K562 (cell line): ENCODE results near the gene BNC1. TPM values are rescaled to one million over a fixed set of nuclear protein-coding genes. Genes with fewer than 3 reads are reported as not detected.

ENCODE experiments used
- ATAC-seq: fragments of 200-7000 bp; cut with Tn5 transposase; 3 replicates; pipeline ENCODE4 v1.9.1; 2020; ENCODE audit warnings: moderate library complexity
- BruUV-seq: library from RNA; stranded (reverse); fragments of 400-500 nt; replicated peaks from 2 replicates; lab custom pipeline; 2021; lab: Mats Ljungman, UMichigan
- CTCF ChIA-PET: fragments of 300-600 bp; formaldehyde crosslinking; extraction: SDS; loops from one replicate; lab custom pipeline; 2021; ENCODE audit warnings: low intra/inter-chr PET ratio; lab: Yijun Ruan, JAX
- POLR2A ChIA-PET: fragments of 300-600, 350-650 bp; sonication (Branson Sonifier 250); formaldehyde crosslinking; extraction: SDS; loops from one replicate; lab custom pipeline; 2021; ENCODE audit warnings: antibody characterized with exemption, inconsistent platforms; lab: Yijun Ruan, JAX
- DNase-seq, 4 experiments: peaks; one replicate each; pipeline versions ENCODE4 v3.0.0 to v3.0.0-alpha.2; 2011 to 2018; ENCODE audit warnings: low spot score in 3 of 4, mixed read lengths in 3 of 4; ENCODE audit errors: extremely low read depth in 1 of 4
- FAIRE-seq: peaks from 2 replicates; lab custom pipeline; 2011; peaks lifted over from hg19 to GRCh38; lab: Jason Lieb, UNC
- H2AFZ ChIP-seq: 2 replicates; pipeline ENCODE4 v1.6.0; 2011; ENCODE audit warnings: low read depth, low read length, control low read depth, inconsistent platforms
- H3K27ac ChIP-seq: fragments of 200-600 bp; 3 replicates; pipeline ENCODE4 v1.8.0; 2011; ENCODE audit warnings: low read depth, mild to moderate bottlenecking, control low read depth, inconsistent platforms, low read length, moderate library complexity, mixed read lengths; ENCODE audit errors: extremely low read depth
- H3K27me3 ChIP-seq, 2 experiments: fragments of 300-600 bp in 1 of 2; 2 replicates in 1 of 2; 3 replicates in 1 of 2; pipeline versions ENCODE4 v1.6.0 to v1.8.0; 2011; ENCODE audit warnings: inconsistent platforms in 2 of 2, low read length in 2 of 2, mild to moderate bottlenecking in 1 of 2, mixed read lengths in 1 of 2, moderate library complexity in 1 of 2; ENCODE audit not compliant: control insufficient read depth in 2 of 2, insufficient read depth in 2 of 2
- H3K36me3 ChIP-seq: fragments of 300-600 bp; 3 replicates; pipeline ENCODE4 v1.8.0; 2011; ENCODE audit warnings: mild to moderate bottlenecking, low read length, inconsistent platforms; ENCODE audit not compliant: control insufficient read depth, insufficient read depth
- H3K4me1 ChIP-seq, 2 experiments: fragments of 200-600 bp in 1 of 2; replicated peaks in 1 of 2; 2 replicates in 1 of 2; 3 replicates in 1 of 2; pipeline versions ENCODE4 v1.5.1 to v1.8.0; 2011; ENCODE audit warnings: inconsistent platforms in 2 of 2, low read length in 2 of 2, mild to moderate bottlenecking in 1 of 2, mixed read lengths in 1 of 2, moderate library complexity in 1 of 2; ENCODE audit not compliant: control insufficient read depth in 2 of 2, insufficient read depth in 2 of 2
- H3K4me2 ChIP-seq: 2 replicates; pipeline ENCODE4 v1.6.1; 2011; ENCODE audit warnings: low read length, control low read depth, inconsistent platforms, mixed read lengths; ENCODE audit not compliant: insufficient read depth
- H3K4me3 ChIP-seq: fragments of 200-600 bp; sonication (generic), shearing (Covaris generic); 2 replicates; pipeline ENCODE4 v1.5.1; 2016; ENCODE audit warnings: control low read depth, inconsistent platforms
- H3K79me2 ChIP-seq: fragments of 200-600 bp; 3 replicates; pipeline ENCODE4 v1.8.0; 2011; ENCODE audit warnings: low read length, inconsistent platforms; ENCODE audit not compliant: control insufficient read depth, insufficient read depth
- H3K9ac ChIP-seq, 2 experiments: 2 replicates each; pipeline versions ENCODE4 v1.6.0 to v1.6.1; 2011; ENCODE audit warnings: low read depth in 2 of 2, low read length in 2 of 2, control low read depth in 1 of 2, inconsistent platforms in 1 of 2, mild to moderate bottlenecking in 1 of 2, mixed read lengths in 1 of 2; ENCODE audit not compliant: insufficient read depth in 1 of 2
- H3K9me1 ChIP-seq: one replicate; pipeline ENCODE4 v1.6.0; 2011; ENCODE audit warnings: inconsistent platforms, mild to moderate bottlenecking, low read length, moderate library complexity; ENCODE audit not compliant: control insufficient read depth, insufficient read depth
- H3K9me3 ChIP-seq: replicated peaks from 2 replicates; pipeline ENCODE4 v1.5.1; 2011; ENCODE audit warnings: low read depth, low read length, inconsistent platforms; ENCODE audit not compliant: control insufficient read depth, insufficient read depth
- H4K20me1 ChIP-seq: replicated peaks from 2 replicates; pipeline ENCODE4 v1.6.1; 2011; ENCODE audit warnings: low read length, inconsistent platforms, mixed read lengths; ENCODE audit not compliant: control insufficient read depth, insufficient read depth
- CBFB ChIP-seq: sonication (generic); formaldehyde crosslinking; IDR thresholded peaks from 2 replicates; pipeline ENCODE4 v1.4.0; 2020; ENCODE audit warnings: mild to moderate bottlenecking, missing genetic modification reagents
- EZH2 ChIP-seq: IDR thresholded peaks from 2 replicates; pipeline ENCODE4 v1.6.1; 2012; ENCODE audit warnings: low read depth, mild to moderate bottlenecking, inconsistent platforms, low read length, borderline replicate concordance
- FOXJ3 ChIP-seq: sonication (generic); formaldehyde crosslinking; IDR thresholded peaks from 2 replicates; pipeline ENCODE4 v1.4.0; 2020; ENCODE audit warnings: mild to moderate bottlenecking, missing genetic modification reagents
- ILK ChIP-seq: fragments of 450-650 bp; IDR thresholded peaks from 2 replicates; pipeline ENCODE4 v1.6.1; 2016; ENCODE audit warnings: missing genetic modification characterization, low read depth, mild to moderate bottlenecking, missing compliant biosample characterization, moderate library complexity, borderline replicate concordance
- KAT2B ChIP-seq: IDR thresholded peaks from one replicate; pipeline ENCODE4 v1.6.1; 2012; ENCODE audit warnings: low read depth, mild to moderate bottlenecking, control low read depth, inconsistent platforms, low read length, moderate library complexity
- KLF16 ChIP-seq: IDR thresholded peaks from 2 replicates; pipeline ENCODE4 v1.6.1; 2016; ENCODE audit warnings: antibody characterized with exemption
- PHF8 ChIP-seq: fragments of 200-600 bp; sonication (generic); IDR thresholded peaks from 2 replicates; pipeline ENCODE4 v1.6.1; 2012; ENCODE audit warnings: mixed run types, mild to moderate bottlenecking, inconsistent platforms, low read length, moderate library complexity, borderline replicate concordance
- RFX1 ChIP-seq: fragments of 450-650 bp; IDR thresholded peaks from 2 replicates; pipeline ENCODE4 v1.6.1; 2016; ENCODE audit warnings: mild to moderate bottlenecking, moderate library complexity
- THRAP3 ChIP-seq: fragments of 450-650 bp; IDR thresholded peaks from 2 replicates; pipeline ENCODE4 v1.6.1; 2016; ENCODE audit warnings: mild to moderate bottlenecking, inconsistent platforms, borderline replicate concordance
- YBX1 ChIP-seq: fragments of 450-650 bp; IDR thresholded peaks from 2 replicates; pipeline ENCODE4 v1.7.1; 2016; ENCODE audit warnings: mild to moderate bottlenecking
- ZBTB1 ChIP-seq: sonication (generic); formaldehyde crosslinking; IDR thresholded peaks from 2 replicates; pipeline ENCODE4 v1.8.1; 2023; ENCODE audit warnings: missing genetic modification reagents, low read depth, mild to moderate bottlenecking, borderline replicate concordance
- ZNF184 ChIP-seq: sonication (generic); formaldehyde crosslinking; IDR thresholded peaks from 2 replicates; pipeline ENCODE4 v1.5.0; 2020; ENCODE audit warnings: missing genetic modification reagents
- ZNF217 ChIP-seq: sonication (generic); formaldehyde crosslinking; IDR thresholded peaks from 2 replicates; pipeline ENCODE4 v1.8.0; 2022; ENCODE audit warnings: mild to moderate bottlenecking, missing genetic modification reagents
- ZNF253 ChIP-seq: fragments of 250-450 bp; sonication (Bioruptor Pico); conservative IDR thresholded peaks from 2 replicates; pipeline ENCODE4 v1.6.1; 2021; ENCODE audit warnings: mild to moderate bottlenecking
- ZNF282 ChIP-seq: sonication (generic); formaldehyde crosslinking; IDR thresholded peaks from 2 replicates; pipeline ENCODE4 v1.8.1; 2023; ENCODE audit warnings: missing genetic modification reagents
- ZNF586 ChIP-seq: fragments of 450-650 bp; formaldehyde crosslinking; conservative IDR thresholded peaks from 2 replicates; pipeline ENCODE4 v1.4.0; 2020; ENCODE audit warnings: mild to moderate bottlenecking, moderate library complexity
- ZNF785 ChIP-seq: fragments of 250-450 bp; sonication (Bioruptor Pico); IDR thresholded peaks from 2 replicates; pipeline ENCODE4 v1.4.0; 2020; ENCODE audit warnings: mild to moderate bottlenecking
- in situ Hi-C: fragments of 300-500 bp; cut with MboI; formaldehyde crosslinking; loops from 4 replicates; pipeline ENCODE4 v1.15.0; 2018; ENCODE audit warnings: inconsistent platforms, mixed read lengths
- intact Hi-C: fragments of 100-400 bp; cut with micrococcal nuclease; formaldehyde crosslinking; loops from 2 replicates; pipeline ENCODE4 v1.14.2; 2022
- polyA plus RNA-seq, 8 experiments: library from polyadenylated mRNA; depleted of rRNA in 4 of 8; stranded (reverse) in 5 of 8; unstranded in 3 of 8; fragments of >200 nt; fragmentation: Nextera tagmentation in 2 of 8; fragmentation: Illumina TruSeq in 1 of 8; extraction: Ambion mirVana in 2 of 8; extraction: Trizol in 1 of 8; gene quantifications; 2 replicates each; pipeline versions ENCODE4 v1.2.1 to v1.2.3, GENCODE V29; 2011 to 2014; ENCODE audit warnings: inconsistent platforms in 1 of 8, missing spikeins in 1 of 8
- total RNA-seq, 7 experiments: library from RNA; depleted of rRNA in 6 of 7; stranded (reverse); fragments of >200 nt in 6 of 7; fragmentation: Illumina TruSeq in 2 of 7; extraction: Trizol in 2 of 7; gene quantifications; 2 replicates each; pipeline versions ENCODE4 v1.2.1 to v1.2.3, GENCODE V29; 2011 to 2021; ENCODE audit warnings: low replicate concordance in 1 of 7
- TF ChIP-seq, protein P1 (sequence below): fragments of 450-650 bp; conservative IDR thresholded peaks from 2 replicates; pipeline ENCODE4 v1.6.1; 2016; ENCODE audit warnings: missing genetic modification characterization, low read depth, mild to moderate bottlenecking, control low read depth, missing compliant biosample characterization
- TF ChIP-seq, protein P2 (sequence below): fragments of 250-450 bp; sonication (Bioruptor Pico); IDR thresholded peaks from 2 replicates; pipeline ENCODE4 v1.8.0; 2021; ENCODE audit warnings: moderate library complexity, mild to moderate bottlenecking, inconsistent platforms
- TF ChIP-seq, protein P3 (sequence below): fragments of 450-650 bp; IDR thresholded peaks from 2 replicates; pipeline ENCODE4 v1.6.1; 2016; ENCODE audit warnings: borderline replicate concordance

The BNC1 gene
- total and polyA plus RNA-seq, 9 of the 15 experiments (the other 6 are each of a cell fraction or from before 2014, with no cell fraction given) = not detected

DNA sequence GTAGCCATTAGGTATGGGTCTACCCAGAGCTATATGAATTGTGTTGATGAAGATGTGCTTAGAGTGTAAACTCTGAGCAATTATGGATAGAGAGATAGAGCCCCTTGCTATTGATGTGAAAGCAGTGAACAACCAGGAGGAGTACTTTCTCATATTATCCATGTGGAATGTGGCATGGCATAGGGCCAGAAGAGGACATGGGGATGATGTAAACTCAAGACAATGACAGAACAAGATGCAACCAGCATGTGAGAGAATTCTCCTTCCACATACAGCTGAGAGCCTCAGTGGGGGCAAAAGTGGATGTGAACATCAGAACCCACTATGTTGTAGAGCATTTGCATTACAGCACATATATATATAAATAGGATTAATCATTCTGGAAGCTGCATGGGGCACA is 36.4 kb upstream of the BNC1 start:
- Histone ChIP-seq H3K9ac (no peak overlapping the region), H3K9me1 (no peaks in the 10 kb centered on the region), H3K4me3 (no peak overlapping the region), H2AFZ (no peak overlapping the region), H3K4me1 (no peaks in the 10 kb centered on the region), H3K27ac (no peak overlapping the region), H3K36me3 (no peaks in the 10 kb centered on the region), H3K79me2 (no peaks in the 10 kb centered on the region), H3K4me2 (no peak overlapping the region), H3K9me3 (no peaks in the 10 kb centered on the region), H4K20me1 (no peaks in the 10 kb centered on the region), H3K27me3 (peaks cover 0 to 15% of the 10 kb centered on the region in 2 experiments; a peak in 2 of 5 replicates)
- no TSS peak for BruUV-seq
- in situ Hi-C loops (no loop called here), intact Hi-C loops (no loop called here)
- DNase-seq (no peak), ATAC-seq (no peak), FAIRE-seq (no peak)
- ChIA-PET POLR2A (no interaction called here), CTCF (no interaction called here)
- TF ChIP-seq ILK (tag) = no peak
- no peak for TF ChIP-seq YBX1
- TF ChIP-seq, protein P1, sequence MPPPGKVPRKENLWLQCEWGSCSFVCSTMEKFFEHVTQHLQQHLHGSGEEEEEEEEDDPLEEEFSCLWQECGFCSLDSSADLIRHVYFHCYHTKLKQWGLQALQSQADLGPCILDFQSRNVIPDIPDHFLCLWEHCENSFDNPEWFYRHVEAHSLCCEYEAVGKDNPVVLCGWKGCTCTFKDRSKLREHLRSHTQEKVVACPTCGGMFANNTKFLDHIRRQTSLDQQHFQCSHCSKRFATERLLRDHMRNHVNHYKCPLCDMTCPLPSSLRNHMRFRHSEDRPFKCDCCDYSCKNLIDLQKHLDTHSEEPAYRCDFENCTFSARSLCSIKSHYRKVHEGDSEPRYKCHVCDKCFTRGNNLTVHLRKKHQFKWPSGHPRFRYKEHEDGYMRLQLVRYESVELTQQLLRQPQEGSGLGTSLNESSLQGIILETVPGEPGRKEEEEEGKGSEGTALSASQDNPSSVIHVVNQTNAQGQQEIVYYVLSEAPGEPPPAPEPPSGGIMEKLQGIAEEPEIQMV (tag) = no peak
- no peak for TF ChIP-seq ZNF253 (CRISPR knock-in tag)
- no peak for TF ChIP-seq ZBTB1
- no peak for TF ChIP-seq PHF8
- TF ChIP-seq FOXJ3 (CRISPR knock-in tag) = no peak
- no peak for TF ChIP-seq KLF16
- no peak for TF ChIP-seq CBFB (CRISPR knock-in tag)
- no peak for TF ChIP-seq RFX1
- TF ChIP-seq EZH2 = no peak
- TF ChIP-seq ZNF282 = no peak
- TF ChIP-seq KAT2B = no peak
- TF ChIP-seq, protein P2, sequence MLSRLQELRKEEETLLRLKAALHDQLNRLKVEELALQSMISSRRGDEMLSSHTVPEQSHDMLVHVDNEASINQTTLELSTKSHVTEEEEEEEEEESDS (CRISPR knock-in tag) = no peak
- no peak for TF ChIP-seq ZNF785 (CRISPR knock-in tag)
- no peak for TF ChIP-seq THRAP3
- TF ChIP-seq ZNF586 (CRISPR knock-in tag) = no peak
- TF ChIP-seq, protein P3, sequence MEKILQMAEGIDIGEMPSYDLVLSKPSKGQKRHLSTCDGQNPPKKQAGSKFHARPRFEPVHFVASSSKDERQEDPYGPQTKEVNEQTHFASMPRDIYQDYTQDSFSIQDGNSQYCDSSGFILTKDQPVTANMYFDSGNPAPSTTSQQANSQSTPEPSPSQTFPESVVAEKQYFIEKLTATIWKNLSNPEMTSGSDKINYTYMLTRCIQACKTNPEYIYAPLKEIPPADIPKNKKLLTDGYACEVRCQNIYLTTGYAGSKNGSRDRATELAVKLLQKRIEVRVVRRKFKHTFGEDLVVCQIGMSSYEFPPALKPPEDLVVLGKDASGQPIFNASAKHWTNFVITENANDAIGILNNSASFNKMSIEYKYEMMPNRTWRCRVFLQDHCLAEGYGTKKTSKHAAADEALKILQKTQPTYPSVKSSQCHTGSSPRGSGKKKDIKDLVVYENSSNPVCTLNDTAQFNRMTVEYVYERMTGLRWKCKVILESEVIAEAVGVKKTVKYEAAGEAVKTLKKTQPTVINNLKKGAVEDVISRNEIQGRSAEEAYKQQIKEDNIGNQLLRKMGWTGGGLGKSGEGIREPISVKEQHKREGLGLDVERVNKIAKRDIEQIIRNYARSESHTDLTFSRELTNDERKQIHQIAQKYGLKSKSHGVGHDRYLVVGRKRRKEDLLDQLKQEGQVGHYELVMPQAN = no peak
- no peak for TF ChIP-seq ZNF184
- TF ChIP-seq ZNF217 (CRISPR knock-in tag) = no peak
